HCT116 (cell line): ENCODE data around the gene CARD9. TPM values are rescaled to one million over a fixed set of nuclear protein-coding genes. Genes with fewer than 3 reads are reported as not detected.

Experiments
- ATAC-seq: fragments of 200-7000 bp; cut with Tn5 transposase; 2 replicates; pipeline ENCODE4 v1.9.1; 2020; ENCODE audit warnings: mild to moderate bottlenecking, moderate library complexity
- BruUV-seq: library from RNA; stranded (reverse); fragments of 400-500 nt; replicated peaks from 2 replicates; lab custom pipeline; 2021; lab: Mats Ljungman, UMichigan
- CTCF ChIA-PET: fragments of 300-600 bp; sonication (Branson Sonifier 250); formaldehyde crosslinking; loops from one replicate; lab custom pipeline; 2021; ENCODE audit warnings: antibody characterized with exemption; lab: Charles Lee
- POLR2A ChIA-PET: fragments of 300-600, 350-600 bp; sonication (Branson Sonifier 250); formaldehyde crosslinking; loops from one replicate; lab custom pipeline; 2021; ENCODE audit warnings: antibody characterized with exemption; lab: Charles Lee
- RAD21 ChIA-PET, 2 experiments: fragments of 300-600 bp; sonication (Branson Sonifier 250); formaldehyde crosslinking; loops; one replicate each; lab custom pipeline; 2023; ENCODE audit warnings: low total read pairs in 2 of 2; ENCODE audit not compliant: uncharacterized antibody in 2 of 2, unreplicated experiment in 2 of 2, low non-redundant PET in 1 of 2; lab: Charles Lee
- DNase-seq: peaks from one replicate; pipeline ENCODE4 v3.0.0-alpha.2; 2010; ENCODE audit warnings: low read depth, low spot score
- H2AFZ ChIP-seq: fragments of 200-600 bp; shearing (Covaris generic), sonication (generic); 2 replicates; pipeline ENCODE4 v1.6.1; 2017; ENCODE audit warnings: low read depth, mixed run types, mixed read lengths, antibody characterized with exemption, low read length; ENCODE audit not compliant: poor library complexity, severe bottlenecking
- H3K27ac ChIP-seq: 2 replicates; pipeline ENCODE4 v1.5.1; 2012; ENCODE audit warnings: low read depth, low read length
- H3K27me3 ChIP-seq: fragments of 200-600 bp; sonication (generic); 2 replicates; pipeline ENCODE4 v1.6.1; 2016; ENCODE audit warnings: mixed run types, low read length, mixed read lengths; ENCODE audit not compliant: insufficient read depth
- H3K36me3 ChIP-seq, 2 experiments: fragments of 200-500 bp in 1 of 2; fragments of 200-600 bp in 1 of 2; sonication (Bioruptor generic) in 1 of 2; sonication (generic) in 1 of 2; 2 replicates each; pipeline versions ENCODE4 v1.5.1 to v1.6.1; 2014 to 2016; ENCODE audit warnings: low read length in 2 of 2, inconsistent platforms in 1 of 2, mixed read lengths in 1 of 2, mixed run types in 1 of 2; ENCODE audit not compliant: insufficient read depth in 2 of 2, control insufficient read depth in 1 of 2
- H3K4me1 ChIP-seq, 2 experiments: fragments of 200-600 bp in 1 of 2; sonication (generic) in 1 of 2; 2 replicates each; pipeline versions ENCODE4 v1.5.1 to v1.6.1; 2012 to 2017; ENCODE audit warnings: low read length in 2 of 2, inconsistent platforms in 1 of 2, mild to moderate bottlenecking in 1 of 2, mixed read lengths in 1 of 2, mixed run types in 1 of 2, moderate library complexity in 1 of 2; ENCODE audit not compliant: insufficient read depth in 2 of 2, control insufficient read depth in 1 of 2
- H3K4me2 ChIP-seq: fragments of 200-600 bp; sonication (generic); 2 replicates; pipeline ENCODE4 v1.6.1; 2017; ENCODE audit warnings: mixed run types, low read length, mixed read lengths
- H3K4me3 ChIP-seq, 2 experiments: fragments of 200-600 bp in 1 of 2; sonication (generic) in 1 of 2; replicated peaks in 1 of 2; 2 replicates each; pipeline ENCODE4 v1.5.1; 2011 to 2016; ENCODE audit warnings: low read length in 2 of 2, control low read depth in 1 of 2, low read depth in 1 of 2, mild to moderate bottlenecking in 1 of 2, mixed read lengths in 1 of 2, mixed run types in 1 of 2
- H3K79me2 ChIP-seq: fragments of 200-600 bp; sonication (generic); 2 replicates; pipeline ENCODE4 v1.6.1; 2017; ENCODE audit warnings: mild to moderate bottlenecking, mixed run types, low read length, moderate library complexity, mixed read lengths; ENCODE audit not compliant: insufficient read depth
- H3K9ac ChIP-seq: fragments of 200-600 bp; sonication (generic); 2 replicates; pipeline ENCODE4 v1.6.1; 2016; ENCODE audit warnings: low read length, mixed read lengths
- H3K9me2 ChIP-seq: fragments of 200-600 bp; sonication (generic), shearing (Covaris generic); 2 replicates; pipeline ENCODE4 v1.6.1; 2017; ENCODE audit warnings: mixed run types, mild to moderate bottlenecking, moderate library complexity; ENCODE audit not compliant: insufficient read depth
- H3K9me3 ChIP-seq, 2 experiments: fragments of 200-500 bp in 1 of 2; fragments of 200-600 bp in 1 of 2; sonication (Bioruptor generic) in 1 of 2; sonication (generic) in 1 of 2; 2 replicates each; pipeline ENCODE4 v1.6.1; 2014 to 2017; ENCODE audit warnings: low read length in 2 of 2, mixed read lengths in 2 of 2, inconsistent platforms in 1 of 2, low read depth in 1 of 2, mild to moderate bottlenecking in 1 of 2, mixed run types in 1 of 2, moderate library complexity in 1 of 2; ENCODE audit not compliant: control insufficient read depth in 1 of 2, insufficient read depth in 1 of 2
- H4K20me1 ChIP-seq: fragments of 200-600 bp; sonication (generic), shearing (Covaris generic); 2 replicates; pipeline ENCODE4 v1.6.1; 2017; ENCODE audit warnings: mixed run types, mild to moderate bottlenecking, moderate library complexity; ENCODE audit not compliant: insufficient read depth
- MAX ChIP-seq: IDR thresholded peaks from 2 replicates; pipeline ENCODE4 v1.6.1; 2012
- POLR2A ChIP-seq: IDR thresholded peaks from 2 replicates; pipeline ENCODE4 v1.7.0; 2011; ENCODE audit warnings: borderline replicate concordance; ENCODE audit not compliant: insufficient read depth, insufficient read length; ENCODE audit errors: extremely low read depth
- RAD21 ChIP-seq: IDR thresholded peaks from 2 replicates; pipeline ENCODE4 v1.6.1; 2012; ENCODE audit warnings: low read depth, mild to moderate bottlenecking
- SRF ChIP-seq: IDR thresholded peaks from 2 replicates; pipeline ENCODE4 v1.6.1; 2012; ENCODE audit warnings: low read depth
- TCF7L2 ChIP-seq: IDR thresholded peaks from 2 replicates; pipeline ENCODE4 v1.7.0; 2011; ENCODE audit warnings: borderline replicate concordance, inconsistent platforms; ENCODE audit not compliant: insufficient read depth, insufficient read length; ENCODE audit errors: extremely low read depth
- YY1 ChIP-seq: IDR thresholded peaks from 2 replicates; pipeline ENCODE4 v1.6.1; 2011; ENCODE audit warnings: low read length, low read depth, moderate library complexity, mild to moderate bottlenecking; ENCODE audit not compliant: insufficient replicate concordance; ENCODE audit errors: extremely low read depth
- ZFX ChIP-seq: fragments of 450-650 bp; IDR thresholded peaks from 2 replicates; pipeline ENCODE4 v1.6.1; 2017
- intact Hi-C: fragments of 100-400 bp; cut with micrococcal nuclease; formaldehyde crosslinking; loops from 2 replicates; pipeline ENCODE4 v1.10.0; 2022
- total RNA-seq: library from RNA; stranded (reverse); gene quantifications from one replicate; pipeline ENCODE4 v1.2.1, GENCODE V29; 2021; ENCODE audit not compliant: unreplicated experiment
- TF ChIP-seq, protein P1 (sequence below): IDR thresholded peaks from 2 replicates; pipeline ENCODE4 v1.6.1; 2012; ENCODE audit warnings: low read depth
- TF ChIP-seq, protein P2 (sequence below): IDR thresholded peaks from 2 replicates; pipeline ENCODE4 v1.6.1; 2012

The CARD9 gene
- total RNA-seq, 1 experiment from 2014 or later, result 1.2 TPM

- ATAC-seq (no peak), DNase-seq (no peak)
- Histone ChIP-seq H3K4me3 (no peak overlapping the region), H2AFZ (no peak overlapping the region), H3K4me2 (no peak overlapping the region), H3K79me2 (no peaks in the 10 kb centered on the region), H4K20me1 (no peaks in the 10 kb centered on the region), H3K36me3 (no peaks in the 10 kb centered on the region; a peak in 1 of 4 replicates), H3K27me3 (no peaks in the 10 kb centered on the region), H3K9me3 (no peaks in the 10 kb centered on the region), H3K27ac (no peak overlapping the region), H3K9ac (no peak overlapping the region), H3K4me1 (peaks cover 3 to 8% of the 10 kb centered on the region in 2 experiments; a peak in 3 of 4 replicates), H3K9me2 (no peaks in the 10 kb centered on the region)
- BruUV-seq, result no TSS peak
- TF ChIP-seq RAD21, result no peak
- TF ChIP-seq, protein P1, sequence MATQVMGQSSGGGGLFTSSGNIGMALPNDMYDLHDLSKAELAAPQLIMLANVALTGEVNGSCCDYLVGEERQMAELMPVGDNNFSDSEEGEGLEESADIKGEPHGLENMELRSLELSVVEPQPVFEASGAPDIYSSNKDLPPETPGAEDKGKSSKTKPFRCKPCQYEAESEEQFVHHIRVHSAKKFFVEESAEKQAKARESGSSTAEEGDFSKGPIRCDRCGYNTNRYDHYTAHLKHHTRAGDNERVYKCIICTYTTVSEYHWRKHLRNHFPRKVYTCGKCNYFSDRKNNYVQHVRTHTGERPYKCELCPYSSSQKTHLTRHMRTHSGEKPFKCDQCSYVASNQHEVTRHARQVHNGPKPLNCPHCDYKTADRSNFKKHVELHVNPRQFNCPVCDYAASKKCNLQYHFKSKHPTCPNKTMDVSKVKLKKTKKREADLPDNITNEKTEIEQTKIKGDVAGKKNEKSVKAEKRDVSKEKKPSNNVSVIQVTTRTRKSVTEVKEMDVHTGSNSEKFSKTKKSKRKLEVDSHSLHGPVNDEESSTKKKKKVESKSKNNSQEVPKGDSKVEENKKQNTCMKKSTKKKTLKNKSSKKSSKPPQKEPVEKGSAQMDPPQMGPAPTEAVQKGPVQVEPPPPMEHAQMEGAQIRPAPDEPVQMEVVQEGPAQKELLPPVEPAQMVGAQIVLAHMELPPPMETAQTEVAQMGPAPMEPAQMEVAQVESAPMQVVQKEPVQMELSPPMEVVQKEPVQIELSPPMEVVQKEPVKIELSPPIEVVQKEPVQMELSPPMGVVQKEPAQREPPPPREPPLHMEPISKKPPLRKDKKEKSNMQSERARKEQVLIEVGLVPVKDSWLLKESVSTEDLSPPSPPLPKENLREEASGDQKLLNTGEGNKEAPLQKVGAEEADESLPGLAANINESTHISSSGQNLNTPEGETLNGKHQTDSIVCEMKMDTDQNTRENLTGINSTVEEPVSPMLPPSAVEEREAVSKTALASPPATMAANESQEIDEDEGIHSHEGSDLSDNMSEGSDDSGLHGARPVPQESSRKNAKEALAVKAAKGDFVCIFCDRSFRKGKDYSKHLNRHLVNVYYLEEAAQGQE, result no peak
- TF ChIP-seq TCF7L2, result no peak
- no peak for TF ChIP-seq SRF
- no peak for TF ChIP-seq YY1
- TF ChIP-seq ZFX, result no peak
- TF ChIP-seq, protein P2, sequence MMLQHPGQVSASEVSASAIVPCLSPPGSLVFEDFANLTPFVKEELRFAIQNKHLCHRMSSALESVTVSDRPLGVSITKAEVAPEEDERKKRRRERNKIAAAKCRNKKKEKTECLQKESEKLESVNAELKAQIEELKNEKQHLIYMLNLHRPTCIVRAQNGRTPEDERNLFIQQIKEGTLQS, result no peak
- TF ChIP-seq MAX, result no peak
- TF ChIP-seq POLR2A, result no peak
- intact Hi-C loops, result loop anchor here (2.0 kb wide), 1 partner anchor 63 kb away; the partner anchor contains the start of gene SNAPC4
- CTCF ChIA-PET, result interaction anchor here (2.1 kb wide), 1 partner anchor 8 kb away, joined by 5 read pairs; no protein-coding TSS in a partner anchor
- RAD21 ChIA-PET, result no interaction called here
- POLR2A ChIA-PET, result no interaction called here
Observed at GRCh38 chr9:136337416-136338395, 35.8 kb downstream of the CARD9 start.
